Hypothalamus (tissue), 51 donors: ENCODE measurements around the gene SAYSD1.
"Not testable (repeated sequence)": the region's sequence is repeated elsewhere in the genome, so short reads cannot be mapped to it uniquely, and the experiment has no call there.

Source experiments
- DNase-seq, 51 donors: peaks; one replicate each; lab custom pipeline; 2025; lab: John Stamatoyannopoulos, UW

Gene SAYSD1

GRCh38 chr6:39114704-39115599 lies at the start of gene SAYSD1:
Gene SAYSD1, minus strand, starts transcription at chr6:39115186. Its CDS starts 97 bp downstream, at chr6:39115089.
- DNase-seq = peak; percentile 47 to 92 (median 80)

- DNase-seq = no peak
Observed at GRCh38 chr6:39157511-39157910, 42.5 kb upstream of the SAYSD1 start.

- no peak for DNase-seq
Observed at GRCh38 chr6:39156801-39157200, 41.8 kb upstream of the SAYSD1 start.

- no peak for DNase-seq
Observed at GRCh38 chr6:39154705-39155104, 39.7 kb upstream of the SAYSD1 start.

GRCh38 chr6:39153766-39154397 lies 38.9 kb upstream of the SAYSD1 start:
- DNase-seq = no peak

GRCh38 chr6:39152262-39152661 lies 37.3 kb upstream of the SAYSD1 start:
- DNase-seq = no peak

GRCh38 chr6:39151211-39151610 lies 36.2 kb upstream of the SAYSD1 start:
- DNase-seq = no peak

DNA sequence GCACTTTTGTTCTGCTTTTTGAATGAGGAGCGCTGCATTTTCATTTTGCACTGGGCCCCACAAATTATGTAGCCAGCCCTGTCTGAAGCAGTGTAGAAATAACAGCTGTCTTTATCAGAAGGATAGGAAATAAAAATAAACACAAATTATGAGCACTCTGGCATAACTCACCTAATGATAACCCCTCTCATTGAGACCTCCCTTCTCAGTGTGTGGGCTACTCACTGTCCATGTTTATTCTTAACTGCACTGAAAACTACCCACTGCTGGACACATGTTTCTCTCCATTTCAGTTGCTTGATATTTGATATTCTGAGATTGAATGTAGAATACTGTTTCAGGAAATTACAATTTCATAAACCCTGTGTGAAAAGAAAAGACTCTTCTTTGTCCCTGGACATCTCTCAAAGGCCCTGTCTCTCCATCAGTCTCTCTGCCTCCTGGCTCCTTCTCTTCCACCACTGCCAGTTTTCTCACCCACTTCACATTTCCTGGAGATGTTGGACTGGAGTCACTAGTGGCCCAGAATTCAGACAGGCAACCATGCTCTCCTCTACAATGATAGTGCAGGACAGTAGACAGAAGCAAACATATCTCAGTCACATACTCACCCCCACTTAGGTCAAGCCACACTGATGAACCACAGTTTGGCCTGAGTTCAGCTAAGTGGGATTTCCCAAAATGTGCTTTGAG lies 29.6 kb upstream of the SAYSD1 start:
- DNase-seq = no peak

DNA sequence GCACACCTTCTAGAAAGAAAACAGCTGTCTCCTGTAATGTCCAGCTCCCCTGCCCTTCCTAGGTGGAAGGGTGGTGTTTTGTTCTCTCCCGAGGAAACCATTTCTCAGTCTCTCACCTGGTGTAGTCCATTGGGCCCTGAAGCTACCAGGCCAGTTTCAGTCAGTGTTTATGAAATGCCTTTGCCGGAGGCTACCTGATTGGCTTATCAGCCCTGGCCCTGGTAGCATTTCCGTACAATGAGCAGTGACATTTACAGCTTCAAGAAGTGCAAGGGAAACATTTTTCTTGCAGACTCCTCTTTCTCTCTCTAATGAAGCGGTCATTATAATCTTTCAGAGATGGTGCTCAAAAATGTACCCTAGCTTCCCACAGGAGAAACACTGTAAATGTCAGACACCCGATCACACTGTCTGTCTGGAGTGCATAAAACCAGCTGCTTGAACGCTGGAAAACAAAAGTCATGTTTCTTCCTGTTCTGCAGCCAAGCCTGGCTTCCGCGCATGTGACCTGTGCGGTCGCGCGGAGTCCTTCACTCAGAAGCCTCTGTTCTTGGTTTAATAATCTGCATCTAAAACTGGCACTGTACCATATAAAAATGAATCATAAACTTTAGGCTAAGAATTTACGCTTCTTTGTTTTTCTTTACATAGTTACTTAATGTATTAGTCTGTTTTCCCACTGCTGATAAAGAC lies 28.4 kb upstream of the SAYSD1 start:
- DNase-seq = no peak

- DNase-seq = no peak
Observed at GRCh38 chr6:39140556-39141167, 25.7 kb upstream of the SAYSD1 start.

- no peak for DNase-seq
Observed at GRCh38 chr6:39137245-39137644, 22.3 kb upstream of the SAYSD1 start.

DNA sequence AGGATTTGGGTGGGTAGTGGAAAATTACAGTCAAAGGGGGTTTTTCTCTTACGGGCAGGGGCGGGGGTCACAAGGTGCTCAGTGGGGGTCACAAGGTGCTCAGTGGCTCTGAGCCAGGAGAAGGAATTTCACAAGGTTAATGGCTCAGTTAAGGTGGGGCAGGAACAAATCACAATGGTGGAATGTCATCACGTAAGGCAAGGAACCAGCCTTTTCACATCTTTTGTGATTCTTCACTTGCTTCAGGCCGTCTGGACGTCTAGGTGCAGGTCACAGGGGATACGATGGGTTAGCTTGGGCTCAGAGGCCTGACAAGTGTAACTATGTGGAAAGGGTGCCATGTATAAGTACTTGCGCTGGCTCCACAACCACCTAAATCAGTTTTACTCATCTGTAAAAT lies 21.2 kb upstream of the SAYSD1 start:
- not testable (repeated sequence) for DNase-seq

- not testable (repeated sequence) for DNase-seq
Observed at GRCh38 chr6:39134761-39135160, 19.8 kb upstream of the SAYSD1 start.

DNA sequence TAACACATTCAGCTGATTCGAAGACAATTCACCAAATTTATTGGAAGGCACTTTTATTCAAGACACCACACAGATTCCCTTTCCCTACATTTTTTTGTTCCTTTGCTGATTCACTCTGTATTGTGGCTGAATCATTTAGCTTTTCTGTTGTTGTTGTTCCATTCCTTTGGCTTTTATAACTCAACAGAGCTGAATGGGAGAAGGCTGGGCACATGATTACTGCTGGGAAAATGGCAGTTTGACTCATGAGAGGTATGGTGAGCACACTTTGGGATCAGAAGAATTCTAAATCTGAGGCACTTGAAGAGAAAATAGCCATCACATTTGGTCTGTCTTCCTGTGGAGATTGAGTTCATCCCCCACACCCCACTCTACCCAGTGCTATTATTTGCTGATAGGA lies 15.7 kb upstream of the SAYSD1 start:
- DNase-seq = no peak

DNA sequence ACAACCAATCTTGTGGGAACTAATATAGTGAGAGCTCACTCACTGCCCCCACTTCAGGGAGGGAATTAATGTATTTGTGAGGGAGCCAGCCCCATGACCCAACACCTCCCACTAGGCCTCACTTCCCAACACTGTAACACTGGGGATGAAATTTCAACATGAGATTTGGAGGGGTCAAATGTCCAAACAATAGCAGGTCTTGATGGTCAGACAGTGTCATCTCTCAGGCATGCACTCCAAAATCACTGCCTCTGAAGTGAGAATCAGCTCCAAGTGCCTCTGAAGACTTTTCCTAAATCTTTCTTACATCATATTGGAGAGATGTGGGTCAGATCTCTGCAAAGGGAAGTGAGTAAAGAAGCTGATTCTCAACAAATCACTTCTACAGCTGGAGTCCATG lies 13.8 kb upstream of the SAYSD1 start:
- no peak for DNase-seq

DNA sequence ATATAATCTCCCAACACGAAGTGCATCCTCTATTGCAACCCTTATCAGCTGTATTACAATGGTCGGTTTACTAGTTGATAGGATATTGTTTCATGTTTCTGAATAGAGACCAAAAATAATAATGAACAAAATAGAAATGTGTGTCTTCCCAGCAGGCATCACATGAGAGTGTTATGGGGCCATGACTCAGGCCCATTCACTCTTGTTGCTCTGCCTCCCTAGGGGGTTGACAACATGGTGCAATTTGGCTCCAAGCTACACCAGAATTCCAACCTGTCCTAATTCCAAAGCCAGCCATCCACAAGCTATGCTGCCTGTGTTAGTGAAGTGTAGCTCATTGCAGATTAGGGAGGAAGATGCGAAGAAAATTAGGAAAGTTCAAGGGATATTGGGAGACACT lies 13.1 kb upstream of the SAYSD1 start:
- no peak for DNase-seq

- DNase-seq = no peak
Observed at GRCh38 chr6:39124114-39124513, 9.1 kb upstream of the SAYSD1 start.

DNA sequence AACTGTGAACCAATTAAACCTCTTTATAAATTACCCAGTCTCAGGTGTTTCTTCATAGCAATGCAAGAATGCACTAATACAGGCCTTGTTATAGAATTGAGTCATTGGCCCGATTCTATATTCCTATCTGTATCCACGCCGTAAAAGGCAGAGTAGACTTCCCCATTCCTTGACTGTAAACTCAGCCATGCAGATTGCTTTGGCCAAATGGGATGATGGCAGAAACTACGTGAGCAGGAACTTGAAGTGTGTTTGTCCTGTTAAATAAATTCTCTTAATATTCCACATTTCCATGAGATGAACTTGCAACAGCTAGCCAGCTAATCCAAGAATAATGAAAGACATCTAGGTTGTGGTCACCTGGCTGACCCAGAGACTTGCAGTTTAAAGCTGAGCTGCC lies 3.9 kb upstream of the SAYSD1 start:
- DNase-seq = no peak

DNA sequence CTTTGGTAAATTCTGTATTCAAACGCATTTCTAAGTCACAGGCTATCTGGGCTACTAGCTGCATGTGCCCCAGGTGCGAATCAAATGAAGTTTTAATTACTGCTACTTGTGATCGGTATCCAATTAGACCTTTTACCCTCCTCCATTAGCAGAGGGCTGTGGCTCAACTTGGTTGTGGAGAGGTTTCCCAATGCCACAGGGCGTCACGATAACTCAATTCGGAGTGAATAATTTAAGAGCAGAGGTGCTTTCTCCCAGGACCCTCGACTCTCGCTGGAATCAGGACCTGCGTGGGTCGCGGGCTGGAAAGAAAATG lies 640 bp downstream of the SAYSD1 start:
- no peak for DNase-seq

DNA sequence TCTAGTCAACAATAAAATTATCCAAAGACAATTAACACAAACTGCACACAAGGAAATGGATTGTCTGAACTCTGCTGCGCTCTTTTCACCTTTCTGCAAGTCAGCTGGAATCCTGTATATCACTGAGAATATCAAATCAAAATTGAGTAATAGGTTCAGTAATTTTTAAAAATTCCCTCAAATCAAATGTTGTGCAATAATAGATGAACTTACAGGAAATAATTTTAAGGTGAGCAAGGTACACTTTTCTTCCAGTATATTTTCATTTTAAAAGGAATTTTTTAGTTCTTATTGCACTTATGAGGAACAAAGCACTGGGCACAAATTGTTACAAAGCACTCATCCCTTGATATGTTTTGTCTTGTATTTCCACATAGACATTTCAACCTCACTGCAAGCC lies 1.2 kb downstream of the SAYSD1 start:
- DNase-seq = no peak

GRCh38 chr6:39111280-39111679 lies 3.7 kb downstream of the SAYSD1 start:
- DNase-seq = no peak
